Inflammatory macrophage treated with lipopolysaccharide for 4 hours (primary cell): Measurements from ENCODE around the gene ZNF814.
"Not testable (repeated sequence)": the region's sequence is repeated elsewhere in the genome, so short reads cannot be mapped to it uniquely, and the experiment has no call there.

Experiments
- DNase-seq: peaks from one replicate; pipeline ENCODE4 v3.0.0-alpha.2; 2020

Gene ZNF814

GRCh38 chr19:57815247-57816075, 73.4 kb downstream of the ZNF814 start:
- DNase-seq: no peak

- peak; percentile 92 for DNase-seq
Measured at GRCh38 chr19:57814505-57815246, 74.2 kb downstream of the ZNF814 start, which contains the start of gene ZNF552. Gene ZNF552 (minus strand): TSS chr19:57814913. CDS start chr19:57814743, 170 bp downstream.

DNA sequence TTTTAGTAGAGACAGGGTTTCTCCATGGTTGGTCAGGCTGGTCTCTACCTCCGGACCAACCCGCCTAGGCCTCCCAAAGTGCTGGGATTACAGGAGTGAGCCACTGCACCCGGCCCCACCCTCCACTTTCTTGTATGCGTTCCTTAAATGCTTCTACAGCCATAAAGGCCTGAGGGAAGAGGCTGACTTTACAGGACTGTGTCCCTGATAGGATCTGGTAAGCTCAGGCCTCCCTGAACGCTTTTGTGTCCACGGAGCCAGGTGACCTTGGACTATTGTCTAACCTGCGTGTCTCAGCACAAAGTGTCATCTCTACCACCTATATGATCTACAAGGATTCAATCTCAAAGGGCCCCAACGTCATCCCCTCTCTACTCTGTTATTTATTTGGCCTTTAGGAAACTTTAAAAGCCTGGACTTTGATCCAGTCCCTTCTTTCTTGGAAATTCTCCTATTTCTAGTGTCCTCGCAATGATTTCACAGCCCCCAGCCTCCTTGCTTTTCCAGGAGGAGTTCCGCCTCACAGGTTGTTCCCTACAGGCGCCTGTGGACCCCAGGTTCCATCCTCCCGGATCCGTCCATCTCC, 74.8 kb downstream of the ZNF814 start:
- DNase-seq: no peak

DNA sequence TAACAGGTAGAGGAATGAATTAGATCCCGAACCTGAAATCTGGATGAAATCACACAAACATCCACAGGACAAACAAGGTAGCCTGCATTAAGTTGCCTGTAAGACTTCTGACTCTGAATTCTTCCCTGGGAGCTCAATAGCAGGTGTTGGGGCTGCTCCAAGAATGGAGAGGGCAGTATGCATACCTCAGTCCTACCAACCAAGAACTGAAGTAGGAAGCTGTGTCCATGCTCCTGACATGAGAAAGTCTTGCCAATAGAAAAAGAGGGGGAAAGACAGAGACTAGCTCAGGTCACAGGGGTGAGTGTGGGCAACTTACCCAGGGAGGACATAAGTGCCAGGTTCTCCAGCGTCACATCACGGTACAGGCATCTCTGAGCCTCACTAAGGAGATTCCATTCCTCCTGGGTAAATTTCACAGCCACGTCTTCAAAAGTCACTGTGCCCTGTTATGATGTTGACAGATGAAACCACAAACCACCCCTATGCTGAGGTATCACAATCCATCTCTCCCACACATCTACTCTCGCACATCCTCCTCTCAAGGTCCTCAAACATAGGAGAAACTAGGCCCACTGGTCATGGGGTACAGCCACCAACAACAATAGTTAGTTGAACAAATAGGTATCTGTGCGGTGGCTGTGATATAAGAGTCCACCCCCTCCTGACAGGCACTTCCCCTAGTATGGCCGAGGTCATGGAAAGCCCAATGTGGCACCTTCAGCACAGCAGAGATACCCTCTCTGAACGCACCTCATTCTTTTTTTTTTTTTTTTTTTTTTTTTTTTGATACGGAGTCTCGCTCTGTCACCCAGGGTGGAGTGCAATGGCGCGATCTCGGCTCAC, 75.6 kb downstream of the ZNF814 start:
- DNase-seq: not testable (repeated sequence)

DNA sequence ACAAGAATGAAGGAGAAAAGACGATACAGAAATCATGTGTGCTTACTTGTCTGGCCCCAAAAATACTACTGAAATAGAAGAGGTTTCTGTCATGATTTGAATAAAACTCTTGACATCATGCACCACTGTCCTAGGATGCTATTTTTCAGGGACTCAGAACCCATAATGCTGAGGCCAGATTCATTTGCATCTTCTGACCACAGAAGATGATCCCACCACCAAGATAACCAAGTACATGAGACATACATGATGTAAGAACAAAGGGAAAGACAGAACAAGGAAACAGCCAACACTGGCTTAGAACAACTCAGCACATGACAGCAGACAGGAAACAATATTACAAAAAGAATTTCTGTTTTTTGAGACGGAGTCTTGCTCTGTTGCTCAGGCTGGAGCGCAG, 76.6 kb downstream of the ZNF814 start:
- peak; percentile 71 for DNase-seq

DNA sequence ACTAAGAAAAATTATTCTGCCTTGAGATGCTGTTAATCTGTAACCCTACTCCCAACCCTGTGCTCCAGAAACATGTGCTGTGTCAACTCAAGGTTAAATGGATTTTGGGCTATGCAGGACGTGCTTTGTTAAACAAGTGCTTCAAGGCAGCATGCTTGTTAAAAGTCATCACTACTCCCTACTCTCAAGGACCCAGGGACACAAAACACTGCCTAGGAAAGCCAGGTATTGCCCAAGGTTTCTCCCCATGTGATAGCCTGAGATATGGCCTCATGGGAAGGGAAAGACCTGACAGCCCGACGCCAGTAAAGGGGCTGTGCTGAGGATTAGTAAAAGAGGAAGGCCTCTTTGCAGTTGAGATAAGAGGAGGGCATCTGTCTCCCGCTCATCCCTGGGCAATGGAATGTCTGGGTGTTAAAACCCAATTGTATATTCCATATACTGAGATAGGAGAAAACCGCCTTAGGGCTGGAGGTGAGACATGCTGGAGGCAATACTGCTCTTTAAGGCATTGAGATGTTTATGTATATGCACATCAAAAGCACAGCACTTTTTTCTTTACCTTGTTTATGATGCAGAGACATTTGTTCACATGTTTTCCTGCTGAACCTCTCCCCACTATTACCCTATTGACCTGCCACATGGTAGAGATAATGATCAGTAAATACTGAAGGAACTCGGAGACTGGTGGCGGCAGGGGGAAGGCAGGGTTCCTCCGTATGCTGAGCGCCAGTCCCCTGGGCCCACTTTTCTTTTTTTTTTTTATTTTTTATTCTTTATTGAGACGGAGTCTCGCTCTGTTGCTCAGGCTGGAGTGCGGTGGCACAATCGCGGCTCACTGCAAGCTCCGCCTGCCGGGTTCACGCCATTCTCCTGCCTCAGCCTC, 78.2 kb downstream of the ZNF814 start:
- not testable (repeated sequence) for DNase-seq

DNA sequence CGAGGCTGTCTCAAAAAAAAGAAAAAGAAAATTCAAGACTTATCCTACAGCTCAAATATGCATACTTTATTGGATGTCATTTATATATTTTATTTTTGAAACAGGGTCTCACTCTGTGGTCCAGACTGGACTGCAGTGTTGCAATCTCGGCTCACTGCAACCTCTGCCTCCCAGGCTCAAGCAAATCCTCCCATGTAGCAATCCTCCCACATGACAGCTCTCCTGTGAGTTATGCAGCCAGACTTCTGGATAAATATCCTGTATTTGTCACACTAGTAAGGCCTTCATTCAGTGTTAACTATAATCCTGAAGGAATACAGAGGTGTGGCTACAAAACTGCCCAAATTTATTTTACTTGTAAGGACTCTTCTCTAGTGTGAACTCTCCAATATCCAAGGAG, 81.3 kb downstream of the ZNF814 start:
- DNase-seq: no peak

- DNase-seq: peak; percentile 16
Measured at GRCh38 chr19:57803594-57804325, 85.1 kb downstream of the ZNF814 start.

GRCh38 chr19:57803265-57803593, 85.6 kb downstream of the ZNF814 start:
- peak; percentile 37 for DNase-seq

DNA sequence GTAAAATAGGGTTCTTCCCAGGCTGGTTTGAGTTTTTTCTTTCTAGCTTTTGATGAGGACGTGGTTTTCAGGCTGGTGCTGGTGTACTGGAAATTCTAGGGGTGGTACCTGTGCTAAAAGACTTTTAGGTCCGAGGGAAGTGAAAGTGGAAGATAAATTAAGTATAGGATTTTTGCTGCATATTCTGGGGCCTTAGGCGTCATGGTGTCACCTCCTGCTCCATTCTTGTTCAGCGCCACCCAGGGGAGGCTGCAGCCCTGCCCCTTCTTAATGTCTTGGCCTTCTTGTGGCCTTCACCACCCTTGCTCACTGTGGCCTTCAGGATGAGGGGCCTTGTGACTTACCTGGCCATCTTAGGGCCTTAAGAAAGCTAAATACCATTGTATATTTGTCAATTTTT, 86.6 kb downstream of the ZNF814 start:
- DNase-seq: no peak

DNA sequence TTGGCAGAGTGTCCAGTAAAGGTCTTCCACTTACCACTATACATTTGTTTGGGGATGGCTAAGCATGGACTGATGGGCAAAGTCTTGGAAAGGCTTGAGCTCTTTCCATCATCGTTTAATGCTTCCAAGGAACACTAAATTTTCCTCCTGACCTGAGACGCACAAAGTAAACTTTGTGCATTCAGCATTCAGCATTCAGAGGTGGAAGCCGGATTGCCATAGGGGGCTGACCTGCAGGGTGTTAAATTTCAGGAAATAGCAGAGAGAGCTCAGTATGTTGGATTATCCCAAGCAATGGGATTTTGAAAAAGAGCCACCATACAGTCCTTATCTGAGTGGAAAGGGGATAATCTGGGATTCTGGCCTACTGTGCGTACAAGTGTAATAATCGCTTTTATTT, 88.1 kb downstream of the ZNF814 start:
- DNase-seq: no peak
